SK-N-SH (cell line): Measurements from ENCODE around the gene PRAF2. TPM values are rescaled to one million over a fixed set of nuclear protein-coding genes. Genes with fewer than 3 reads are reported as not detected.

Source experiments
- CTCF ChIA-PET: fragments of 300-600, 350-600 bp; formaldehyde crosslinking; extraction: SDS; loops from one replicate; lab custom pipeline; 2021; lab: Yijun Ruan, JAX
- POLR2A ChIA-PET: fragments of 350-600 bp; sonication (Branson Sonifier 250); formaldehyde crosslinking; extraction: SDS; loops from one replicate; lab custom pipeline; 2020; ENCODE audit warnings: antibody characterized with exemption, inconsistent platforms; lab: Yijun Ruan, JAX
- DNase-seq: peaks from one replicate; pipeline ENCODE4 v3.0.0; 2012
- H2AFZ ChIP-seq: fragments of 200-600 bp; sonication (generic); 2 replicates; pipeline ENCODE4 v1.8.1; 2016; ENCODE audit warnings: antibody characterized with exemption, mild to moderate bottlenecking, low read depth
- H3F3A ChIP-seq: fragments of 200-600 bp; sonication (generic); replicated peaks from 2 replicates; pipeline ENCODE3; 2016; ENCODE audit warnings: antibody characterized with exemption, mild to moderate bottlenecking; ENCODE audit not compliant: insufficient read depth
- H3K27ac ChIP-seq, 2 experiments: fragments of 200-500 bp in 1 of 2; fragments of 200-600 bp in 1 of 2; sonication (Bioruptor generic) in 1 of 2; sonication (generic), shearing (Covaris generic) in 1 of 2; 2 replicates each; pipeline versions ENCODE4 v1.5.1 to v1.6.1; 2014 to 2016; ENCODE audit warnings: low read depth in 2 of 2, inconsistent platforms in 1 of 2, low read length in 1 of 2, mild to moderate bottlenecking in 1 of 2, mixed read lengths in 1 of 2
- H3K27me3 ChIP-seq: fragments of 200-600 bp; sonication (generic), shearing (Covaris generic); 2 replicates; pipeline ENCODE4 v1.6.1; 2016; ENCODE audit warnings: mixed run types; ENCODE audit not compliant: insufficient read depth
- H3K36me3 ChIP-seq, 2 experiments: fragments of 200-500 bp in 1 of 2; fragments of 200-600 bp in 1 of 2; sonication (Bioruptor generic) in 1 of 2; sonication (generic) in 1 of 2; replicated peaks in 1 of 2; 2 replicates each; pipeline versions ENCODE3 to v1.5.1; 2014 to 2016; ENCODE audit warnings: low read length in 1 of 2, mild to moderate bottlenecking in 1 of 2; ENCODE audit not compliant: insufficient read depth in 2 of 2, control insufficient read depth in 1 of 2
- H3K4me1 ChIP-seq, 2 experiments: fragments of 200-500 bp in 1 of 2; fragments of 200-600 bp in 1 of 2; sonication (Bioruptor generic) in 1 of 2; sonication (generic), shearing (Covaris generic) in 1 of 2; 2 replicates each; pipeline versions ENCODE4 v1.5.1 to v1.6.1; 2014 to 2016; ENCODE audit warnings: low read depth in 1 of 2, low read length in 1 of 2, mixed run types in 1 of 2; ENCODE audit not compliant: insufficient read depth in 2 of 2, control insufficient read depth in 1 of 2
- H3K4me2 ChIP-seq: fragments of 200-600 bp; sonication (generic), shearing (Covaris generic); 2 replicates; pipeline ENCODE4 v1.6.1; 2017; ENCODE audit warnings: mixed run types
- H3K4me3 ChIP-seq, 2 experiments: fragments of 200-500 bp in 1 of 2; fragments of 200-600 bp in 1 of 2; sonication (Bioruptor generic) in 1 of 2; sonication (generic), shearing (Covaris generic) in 1 of 2; 2 replicates each; pipeline versions ENCODE4 v1.5.1 to v1.8.1; 2014 to 2016; ENCODE audit warnings: low read depth in 2 of 2, inconsistent platforms in 1 of 2, low read length in 1 of 2, mild to moderate bottlenecking in 1 of 2, mixed read lengths in 1 of 2, moderate library complexity in 1 of 2
- H3K79me2 ChIP-seq: fragments of 200-600 bp; sonication (generic); 2 replicates; pipeline ENCODE4 v1.8.1; 2017; ENCODE audit warnings: mild to moderate bottlenecking; ENCODE audit not compliant: insufficient read depth
- H3K9ac ChIP-seq: fragments of 200-600 bp; sonication (generic); 2 replicates; pipeline ENCODE4 v1.6.1; 2017; ENCODE audit warnings: mixed run types
- H3K9me2 ChIP-seq: fragments of 200-600 bp; sonication (generic); 2 replicates; pipeline ENCODE4 v1.6.1; 2017; ENCODE audit warnings: mixed run types
- H3K9me3 ChIP-seq: fragments of 200-600 bp; sonication (generic); 2 replicates; pipeline ENCODE4 v1.6.1; 2017; ENCODE audit warnings: mixed run types, mild to moderate bottlenecking, moderate library complexity
- H4K20me1 ChIP-seq: fragments of 200-600 bp; sonication (generic); 2 replicates; pipeline ENCODE4 v1.6.1; 2017; ENCODE audit warnings: mild to moderate bottlenecking, mixed run types; ENCODE audit not compliant: insufficient read depth
- CHD2 ChIP-seq: fragments of 150-350 bp; IDR thresholded peaks from 2 replicates; pipeline ENCODE4 v1.6.1; 2018; ENCODE audit warnings: low read length; ENCODE audit not compliant: partially characterized antibody
- EZH2phosphoT487 ChIP-seq: fragments of 200-600 bp; sonication (generic); IDR thresholded peaks from 2 replicates; pipeline ENCODE4 v1.6.1; 2017; ENCODE audit warnings: low read depth, mixed run types, mild to moderate bottlenecking, antibody characterized with exemption, moderate library complexity, borderline replicate concordance
- FOSL2 ChIP-seq: IDR thresholded peaks from 2 replicates; pipeline ENCODE4 v1.4.0; 2012; ENCODE audit warnings: low read depth, mild to moderate bottlenecking, moderate library complexity, borderline replicate concordance
- GATA2 ChIP-seq: sonication (generic); formaldehyde crosslinking; IDR thresholded peaks from 2 replicates; pipeline ENCODE4 v1.5.0; 2020; ENCODE audit warnings: mild to moderate bottlenecking, missing genetic modification reagents
- JUND ChIP-seq: IDR thresholded peaks from 2 replicates; pipeline ENCODE4 v1.4.0; 2012
- NFIC ChIP-seq: IDR thresholded peaks from 2 replicates; pipeline ENCODE4 v1.4.0; 2012; ENCODE audit warnings: borderline replicate concordance
- RCOR1 ChIP-seq: fragments of 150-350 bp; IDR thresholded peaks from 2 replicates; pipeline ENCODE4 v1.6.1; 2017; ENCODE audit warnings: antibody characterized with exemption, low read length
- SIN3A ChIP-seq: IDR thresholded peaks from 2 replicates; pipeline ENCODE4 v1.6.1; 2012; ENCODE audit warnings: low read depth, mild to moderate bottlenecking, low read length, moderate library complexity, borderline replicate concordance
- TCF12 ChIP-seq: IDR thresholded peaks from 2 replicates; pipeline ENCODE4 v1.4.0; 2012
- YY1 ChIP-seq: IDR thresholded peaks from 2 replicates; pipeline ENCODE4 v1.4.0; 2012; ENCODE audit warnings: low read depth, mild to moderate bottlenecking
- WGBS: methylation state at CpG from one replicate; pipeline ENCODE4 v1.1.6; 2017; ENCODE audit warnings: low lambda C conversion rate; 5-methylcytosine and 5-hydroxymethylcytosine counted together
- polyA plus RNA-seq, 3 experiments: library from polyadenylated mRNA; depleted of rRNA; stranded (reverse); fragments of >200 nt; gene quantifications; 2 replicates each; pipeline ENCODE4 v1.2.3, GENCODE V29; 2012
- TF ChIP-seq, protein P1 (sequence below): fragments of 200-600 bp; sonication (generic); IDR thresholded peaks from 2 replicates; pipeline ENCODE4 v1.6.1; 2017; ENCODE audit warnings: antibody characterized with exemption, mild to moderate bottlenecking, moderate library complexity
- TF ChIP-seq, protein P2 (sequence below): IDR thresholded peaks from 2 replicates; pipeline ENCODE4; 2012
- TF ChIP-seq, protein P3 (sequence below): IDR thresholded peaks from 2 replicates; pipeline ENCODE4 v1.4.0; 2012; ENCODE audit warnings: low read depth
- TF ChIP-seq, protein P4 (sequence below): IDR thresholded peaks from 2 replicates; pipeline ENCODE4 v1.6.1; 2012; ENCODE audit warnings: mild to moderate bottlenecking, low read depth, low read length, moderate library complexity

PRAF2 gene
- polyA plus RNA-seq, 1 of the 3 experiments (the other 2 are of a cell fraction): 91.9 TPM

DNA sequence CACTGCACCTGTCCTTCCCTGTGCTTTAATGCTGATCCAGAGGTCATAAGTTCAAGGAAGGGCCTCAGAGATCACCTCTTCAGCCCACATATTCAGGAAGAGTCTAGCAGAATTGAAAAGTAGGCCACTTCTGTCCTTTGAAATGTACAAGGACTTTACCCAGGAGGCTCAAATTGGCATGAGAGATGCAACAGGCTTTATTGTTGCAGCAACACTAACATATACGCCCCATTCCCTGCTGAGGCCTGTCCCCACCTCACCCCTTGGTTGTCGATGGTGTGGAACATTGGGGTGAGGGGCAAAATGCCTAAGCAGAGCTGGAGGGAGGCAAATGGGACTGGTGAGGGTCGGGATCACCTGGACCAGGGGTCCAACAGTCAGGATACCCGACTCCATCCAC lies 2.8 kb downstream of the PRAF2 start (continued):
- TF ChIP-seq, protein P1, sequence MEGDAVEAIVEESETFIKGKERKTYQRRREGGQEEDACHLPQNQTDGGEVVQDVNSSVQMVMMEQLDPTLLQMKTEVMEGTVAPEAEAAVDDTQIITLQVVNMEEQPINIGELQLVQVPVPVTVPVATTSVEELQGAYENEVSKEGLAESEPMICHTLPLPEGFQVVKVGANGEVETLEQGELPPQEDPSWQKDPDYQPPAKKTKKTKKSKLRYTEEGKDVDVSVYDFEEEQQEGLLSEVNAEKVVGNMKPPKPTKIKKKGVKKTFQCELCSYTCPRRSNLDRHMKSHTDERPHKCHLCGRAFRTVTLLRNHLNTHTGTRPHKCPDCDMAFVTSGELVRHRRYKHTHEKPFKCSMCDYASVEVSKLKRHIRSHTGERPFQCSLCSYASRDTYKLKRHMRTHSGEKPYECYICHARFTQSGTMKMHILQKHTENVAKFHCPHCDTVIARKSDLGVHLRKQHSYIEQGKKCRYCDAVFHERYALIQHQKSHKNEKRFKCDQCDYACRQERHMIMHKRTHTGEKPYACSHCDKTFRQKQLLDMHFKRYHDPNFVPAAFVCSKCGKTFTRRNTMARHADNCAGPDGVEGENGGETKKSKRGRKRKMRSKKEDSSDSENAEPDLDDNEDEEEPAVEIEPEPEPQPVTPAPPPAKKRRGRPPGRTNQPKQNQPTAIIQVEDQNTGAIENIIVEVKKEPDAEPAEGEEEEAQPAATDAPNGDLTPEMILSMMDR: no peak
- TF ChIP-seq SIN3A (no peak), GATA2 (no peak), JUND (no peak), EZH2phosphoT487 (no peak), FOSL2 (no peak), NFIC (no peak), YY1 (no peak)
- TF ChIP-seq, protein P2, sequence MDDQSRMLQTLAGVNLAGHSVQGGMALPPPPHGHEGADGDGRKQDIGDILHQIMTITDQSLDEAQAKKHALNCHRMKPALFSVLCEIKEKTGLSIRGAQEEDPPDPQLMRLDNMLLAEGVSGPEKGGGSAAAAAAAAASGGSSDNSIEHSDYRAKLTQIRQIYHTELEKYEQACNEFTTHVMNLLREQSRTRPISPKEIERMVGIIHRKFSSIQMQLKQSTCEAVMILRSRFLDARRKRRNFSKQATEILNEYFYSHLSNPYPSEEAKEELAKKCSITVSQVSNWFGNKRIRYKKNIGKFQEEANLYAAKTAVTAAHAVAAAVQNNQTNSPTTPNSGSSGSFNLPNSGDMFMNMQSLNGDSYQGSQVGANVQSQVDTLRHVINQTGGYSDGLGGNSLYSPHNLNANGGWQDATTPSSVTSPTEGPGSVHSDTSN: no peak

DNA sequence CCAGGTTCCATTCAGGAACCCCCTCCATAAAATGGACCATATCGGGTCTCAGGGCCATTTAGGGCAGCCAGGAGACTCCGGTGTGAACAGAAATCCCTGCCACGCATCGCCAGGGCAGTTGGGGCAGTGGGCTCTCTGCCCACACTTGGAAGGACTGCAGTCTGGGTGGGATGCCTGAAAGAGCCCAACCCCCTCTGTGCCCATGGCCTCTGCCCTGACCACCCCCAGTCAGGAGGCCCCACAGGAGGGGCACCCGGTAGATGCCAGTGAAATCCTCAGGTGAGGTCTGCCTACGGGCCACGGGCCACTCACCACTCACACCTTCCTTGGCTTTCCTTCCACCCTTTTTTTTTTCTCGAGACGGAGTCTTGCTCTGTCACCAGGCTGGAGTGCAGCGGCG lies 4.8 kb downstream of the PRAF2 start:
- 86% methylated on average over 7 of the region's 11 CpGs for WGBS
- TF ChIP-seq, protein P3, sequence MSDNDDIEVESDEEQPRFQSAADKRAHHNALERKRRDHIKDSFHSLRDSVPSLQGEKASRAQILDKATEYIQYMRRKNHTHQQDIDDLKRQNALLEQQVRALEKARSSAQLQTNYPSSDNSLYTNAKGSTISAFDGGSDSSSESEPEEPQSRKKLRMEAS: no peak
- TF ChIP-seq TCF12 (no peak), GATA2 (no peak), CHD2 (no peak), RCOR1 (no peak), NFIC (no peak)
- TF ChIP-seq, protein P4, sequence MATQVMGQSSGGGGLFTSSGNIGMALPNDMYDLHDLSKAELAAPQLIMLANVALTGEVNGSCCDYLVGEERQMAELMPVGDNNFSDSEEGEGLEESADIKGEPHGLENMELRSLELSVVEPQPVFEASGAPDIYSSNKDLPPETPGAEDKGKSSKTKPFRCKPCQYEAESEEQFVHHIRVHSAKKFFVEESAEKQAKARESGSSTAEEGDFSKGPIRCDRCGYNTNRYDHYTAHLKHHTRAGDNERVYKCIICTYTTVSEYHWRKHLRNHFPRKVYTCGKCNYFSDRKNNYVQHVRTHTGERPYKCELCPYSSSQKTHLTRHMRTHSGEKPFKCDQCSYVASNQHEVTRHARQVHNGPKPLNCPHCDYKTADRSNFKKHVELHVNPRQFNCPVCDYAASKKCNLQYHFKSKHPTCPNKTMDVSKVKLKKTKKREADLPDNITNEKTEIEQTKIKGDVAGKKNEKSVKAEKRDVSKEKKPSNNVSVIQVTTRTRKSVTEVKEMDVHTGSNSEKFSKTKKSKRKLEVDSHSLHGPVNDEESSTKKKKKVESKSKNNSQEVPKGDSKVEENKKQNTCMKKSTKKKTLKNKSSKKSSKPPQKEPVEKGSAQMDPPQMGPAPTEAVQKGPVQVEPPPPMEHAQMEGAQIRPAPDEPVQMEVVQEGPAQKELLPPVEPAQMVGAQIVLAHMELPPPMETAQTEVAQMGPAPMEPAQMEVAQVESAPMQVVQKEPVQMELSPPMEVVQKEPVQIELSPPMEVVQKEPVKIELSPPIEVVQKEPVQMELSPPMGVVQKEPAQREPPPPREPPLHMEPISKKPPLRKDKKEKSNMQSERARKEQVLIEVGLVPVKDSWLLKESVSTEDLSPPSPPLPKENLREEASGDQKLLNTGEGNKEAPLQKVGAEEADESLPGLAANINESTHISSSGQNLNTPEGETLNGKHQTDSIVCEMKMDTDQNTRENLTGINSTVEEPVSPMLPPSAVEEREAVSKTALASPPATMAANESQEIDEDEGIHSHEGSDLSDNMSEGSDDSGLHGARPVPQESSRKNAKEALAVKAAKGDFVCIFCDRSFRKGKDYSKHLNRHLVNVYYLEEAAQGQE: no peak
- no peak overlapping the region for H3K4me3 ChIP-seq
- no peaks in the 10 kb centered on the region for H3F3A ChIP-seq
- no peak overlapping the region for H3K9ac ChIP-seq
- no peaks in the 10 kb centered on the region for H3K9me3 ChIP-seq
- 0 out of 2 replicates have a peak, but pooled peaks cover 5% of the 10 kb centered on the region for H4K20me1 ChIP-seq
- DNase-seq: no peak
- H3K36me3 ChIP-seq: no peaks in the 10 kb centered on the region
- no peak overlapping the region for H2AFZ ChIP-seq
- peaks cover 0 to 6% of the 10 kb centered on the region in 2 experiments; a peak in 1 of 4 replicates for H3K4me1 ChIP-seq
- no peak overlapping the region for H3K4me2 ChIP-seq
- H3K9me2 ChIP-seq: no peaks in the 10 kb centered on the region
- no peaks in the 10 kb centered on the region for H3K27me3 ChIP-seq
- no peak overlapping the region for H3K27ac ChIP-seq
- H3K79me2 ChIP-seq: peaks cover 24% of the 10 kb centered on the region
- CTCF ChIA-PET: interaction anchor here (1.3 kb wide), 1 partner anchor 27 kb away, joined by 3 read pairs; no protein-coding TSS in a partner anchor
- POLR2A ChIA-PET: no interaction called here
